GM18526 (cell line): Measurements from ENCODE around the gene LNPK.

Experiments
- POLR2A ChIP-seq: IDR thresholded peaks from 3 replicates; pipeline ENCODE4 v1.6.1; 2011; ENCODE audit not compliant: insufficient read length; ENCODE audit errors: extremely low read depth

The LNPK gene

DNA sequence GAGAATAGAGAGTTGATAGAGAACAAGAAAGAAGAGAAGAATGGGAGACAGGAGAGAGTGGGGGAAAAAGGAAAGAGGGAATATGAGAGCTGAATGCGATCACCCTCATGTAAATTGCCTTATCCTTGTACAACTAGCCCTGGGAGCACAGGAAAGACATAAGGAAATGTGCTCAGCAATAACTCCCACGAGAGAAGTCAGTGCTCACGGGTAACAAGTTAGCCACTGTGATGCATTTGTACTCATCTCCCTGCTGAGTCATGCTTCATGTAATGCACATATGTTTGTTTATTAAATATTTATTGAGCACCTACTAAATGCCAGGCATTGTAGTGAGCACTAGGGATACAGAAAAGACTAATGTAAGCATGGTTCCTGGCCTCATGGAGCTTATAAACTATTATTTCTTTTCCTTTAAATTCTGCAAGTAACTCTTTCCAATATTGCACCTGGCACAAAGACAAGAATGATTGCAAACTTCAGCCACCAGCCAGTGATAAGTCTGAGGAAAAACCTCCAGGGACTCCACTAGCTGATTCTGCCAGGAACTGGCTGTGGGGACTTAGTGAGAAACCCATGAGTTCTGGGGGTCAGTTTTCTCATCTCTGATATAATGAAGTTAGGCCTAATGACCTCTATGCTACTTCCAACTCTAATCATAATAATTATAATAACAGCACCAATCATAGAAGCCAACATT lies 124.1 kb downstream of the LNPK start:
- no peak for TF ChIP-seq POLR2A

DNA sequence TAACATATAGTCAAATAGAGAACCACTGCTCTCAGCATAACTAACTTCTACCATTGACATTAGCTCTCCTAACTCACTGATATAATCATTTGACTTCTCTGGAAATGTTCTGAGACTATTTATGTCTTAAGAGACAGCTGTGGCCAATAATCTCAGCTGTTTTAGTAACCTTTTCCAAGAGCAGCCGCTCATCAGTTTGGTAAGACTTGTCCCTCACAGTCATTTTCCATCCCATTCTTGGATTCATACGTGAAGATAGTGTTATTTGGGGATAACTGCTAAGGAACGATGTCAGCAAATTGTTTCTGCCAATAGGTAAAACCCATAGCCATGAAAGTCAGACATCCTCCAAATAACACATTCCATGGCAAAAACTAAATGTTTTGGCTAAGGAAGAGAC lies 127.8 kb downstream of the LNPK start:
- TF ChIP-seq POLR2A = no peak
